Activated CD4-positive, alpha-beta T cell treated with anti-CD3 and anti-CD28 coated beads for 4 hours (primary cell): ENCODE data around the gene MDP1.
"Not testable (repeated sequence)": the region's sequence is repeated elsewhere in the genome, so short reads cannot be mapped to it uniquely, and the experiment has no call there.

ENCODE experiments used
- DNase-seq, 2 donors: peaks; one replicate each; pipeline ENCODE4 v3.0.0-alpha.2; 2020

The MDP1 gene

GRCh38 chr14:24249230-24250021, 33.6 kb upstream of the MDP1 start:
- DNase-seq = no peak

- no peak for DNase-seq
Observed at GRCh38 chr14:24247422-24247821, 31.6 kb upstream of the MDP1 start.

- DNase-seq = peak in 1 of 2 donors; percentile 16
Observed at GRCh38 chr14:24246765-24247212, 30.9 kb upstream of the MDP1 start.

GRCh38 chr14:24245350-24245749, 29.5 kb upstream of the MDP1 start:
- not testable (repeated sequence) for DNase-seq

- DNase-seq = peak in 1 of 2 donors; percentile 17
Observed at GRCh38 chr14:24243336-24243836, 27.5 kb upstream of the MDP1 start.

GRCh38 chr14:24241829-24242443, 26.1 kb upstream of the MDP1 start:
- DNase-seq = peak; percentile 94 to 97

GRCh38 chr14:24240110-24240918, 24.4 kb upstream of the MDP1 start:
- DNase-seq = no peak

- DNase-seq = no peak
Observed at GRCh38 chr14:24238527-24239037, 22.7 kb upstream of the MDP1 start.

- DNase-seq = peak; percentile 44 to 49
Observed at GRCh38 chr14:24238123-24238522, 22.3 kb upstream of the MDP1 start.

GRCh38 chr14:24237463-24237955, 21.6 kb upstream of the MDP1 start:
- DNase-seq = no peak

- no peak for DNase-seq
Observed at GRCh38 chr14:24236689-24237462, 21.0 kb upstream of the MDP1 start.

GRCh38 chr14:24235804-24236688, 20.2 kb upstream of the MDP1 start:
- no peak for DNase-seq

GRCh38 chr14:24234095-24235005, 18.5 kb upstream of the MDP1 start:
- DNase-seq = no peak

GRCh38 chr14:24233538-24233866, 17.6 kb upstream of the MDP1 start:
- no peak for DNase-seq

GRCh38 chr14:24232645-24233537, 17.0 kb upstream of the MDP1 start, which contains the start of gene GMPR2:
Gene GMPR2, plus strand, starts transcription at chr14:24232929. Its CDS starts 325 bp downstream, at chr14:24233254.
- DNase-seq = no peak

GRCh38 chr14:24232121-24232644, 16.3 kb upstream of the MDP1 start, which contains the start of gene NEDD8:
Gene NEDD8, minus strand, starts transcription at chr14:24232367. Its CDS starts 100 bp downstream, at chr14:24232267.
- DNase-seq = peak; percentile 85 to 89

GRCh38 chr14:24231263-24232120, 15.6 kb upstream of the MDP1 start:
- no peak for DNase-seq
